Panc1 (cell line): ENCODE data around the gene PARD6G.

Experiments used
- CTCF ChIP-seq: fragments of 450-650 bp; IDR thresholded peaks from 2 replicates; pipeline ENCODE4 v1.5.1; 2017; ENCODE audit warnings: mild to moderate bottlenecking
- POLR2AphosphoS5 ChIP-seq: IDR thresholded peaks from 2 replicates; pipeline ENCODE4 v1.6.1; 2012; ENCODE audit warnings: mild to moderate bottlenecking, low read depth, low read length, moderate library complexity
- REST ChIP-seq, 2 experiments: IDR thresholded peaks; 2 replicates each; pipeline ENCODE4 v1.6.1; 2011 to 2012; ENCODE audit warnings: low read depth in 2 of 2, control low read depth in 1 of 2, low read length in 1 of 2, mild to moderate bottlenecking in 1 of 2, moderate library complexity in 1 of 2; ENCODE audit not compliant: insufficient read depth in 1 of 2
- SIN3A ChIP-seq: IDR thresholded peaks from 2 replicates; pipeline ENCODE4 v1.6.1; 2012; ENCODE audit warnings: low read depth, mild to moderate bottlenecking, low read length, moderate library complexity, borderline replicate concordance; ENCODE audit not compliant: insufficient read depth
- TCF7L2 ChIP-seq: IDR thresholded peaks from 2 replicates; pipeline ENCODE4 v1.6.1; 2011; ENCODE audit warnings: mild to moderate bottlenecking, low read depth, low read length, inconsistent platforms

- no peak for TF ChIP-seq CTCF
- TF ChIP-seq POLR2AphosphoS5: no peak
- no peak for TF ChIP-seq REST (IDR thresholded peaks at IDR 0.05; ENCODE audit: insufficient read depth in 1 of 2, low read depth in 2 of 2, low read length in 1 of 2)
- TF ChIP-seq SIN3A: no peak
- TF ChIP-seq TCF7L2: no peak
These were observed 114.2 kb downstream of the PARD6G start for GRCh38 chr18:80133124-80133523.
